Smooth muscle cell (in vitro differentiated cells): ENCODE results near the gene CFL1. TPM values are rescaled to one million over a fixed set of nuclear protein-coding genes. Genes with fewer than 3 reads are reported as not detected.

Experiments used
- DNase-seq: peaks from one replicate; lab custom pipeline; 2025; ENCODE audit not compliant: unreplicated experiment; lab: John Stamatoyannopoulos, UW
- H2AFZ ChIP-seq: fragments of 200-600 bp; sonication (generic); 2 replicates; pipeline ENCODE4 v1.6.0; 2016; ENCODE audit warnings: antibody characterized with exemption, low read depth, mild to moderate bottlenecking
- H3F3A ChIP-seq: fragments of 200-600 bp; sonication (generic); 2 replicates; pipeline ENCODE4 v1.6.0; 2017; ENCODE audit warnings: antibody characterized with exemption, low read depth
- H3K27ac ChIP-seq: fragments of 200-600 bp; sonication (generic); 2 replicates; pipeline ENCODE4 v1.5.1; 2016; ENCODE audit warnings: low read depth, mild to moderate bottlenecking
- H3K27me3 ChIP-seq: fragments of 200-600 bp; sonication (generic); 2 replicates; pipeline ENCODE4 v1.6.1; 2016; ENCODE audit warnings: low read depth, mild to moderate bottlenecking
- H3K36me3 ChIP-seq: fragments of 200-600 bp; sonication (generic); 2 replicates; pipeline ENCODE4 v1.5.1; 2016; ENCODE audit warnings: low read depth
- H3K4me1 ChIP-seq: fragments of 200-600 bp; sonication (generic); 2 replicates; pipeline ENCODE4 v1.5.1; 2016; ENCODE audit warnings: low read depth
- H3K4me2 ChIP-seq: fragments of 200-600 bp; sonication (generic); 2 replicates; pipeline ENCODE4 v1.6.0; 2016; ENCODE audit warnings: mild to moderate bottlenecking
- H3K4me3 ChIP-seq: fragments of 200-600 bp; sonication (generic); 2 replicates; pipeline ENCODE4 v1.5.1; 2016; ENCODE audit warnings: mild to moderate bottlenecking
- H3K79me2 ChIP-seq: fragments of 200-600 bp; sonication (generic); 2 replicates; pipeline ENCODE4 v1.6.0; 2016; ENCODE audit warnings: low read depth, mild to moderate bottlenecking
- H3K9ac ChIP-seq: fragments of 200-600 bp; sonication (generic); 2 replicates; pipeline ENCODE4 v1.6.0; 2016; ENCODE audit warnings: low read depth
- H3K9me3 ChIP-seq: fragments of 200-600 bp; sonication (generic); replicated peaks from 2 replicates; pipeline ENCODE4 v1.5.1; 2016; ENCODE audit warnings: low read depth
- H4K20me1 ChIP-seq: fragments of 200-600 bp; sonication (generic); 2 replicates; pipeline ENCODE4 v1.6.0; 2016; ENCODE audit warnings: low read depth
- CTCF ChIP-seq: fragments of 200-600 bp; sonication (generic); IDR thresholded peaks from 2 replicates; pipeline ENCODE4 v1.5.1; 2017; ENCODE audit warnings: borderline replicate concordance, mild to moderate bottlenecking, antibody characterized with exemption; ENCODE audit not compliant: insufficient read depth, poor library complexity, severe bottlenecking
- WGBS: methylation state at CpG from one replicate; pipeline ENCODE4 v1.1.7; 2016; ENCODE audit warnings: low lambda C conversion rate; 5-methylcytosine and 5-hydroxymethylcytosine counted together
- polyA plus RNA-seq: library from polyadenylated mRNA; unstranded; fragments of >200 nt; fragmentation: Nextera tagmentation; extraction: Ambion mirVana; gene quantifications from 2 replicates; pipeline ENCODE4 v1.2.1, GENCODE V29; 2016
- total RNA-seq: library from RNA; depleted of rRNA; stranded (reverse); fragments of >200 nt; gene quantifications from 2 replicates; pipeline ENCODE4 v1.2.3, GENCODE V29; 2014

Gene CFL1
- total and polyA plus RNA-seq, 2 experiments from 2014 or later = 1,255 to 3,052 TPM

GRCh38 chr11:65829459-65829858, 28.5 kb downstream of the CFL1 start:
- Histone ChIP-seq H3K9me3 (no peaks in the 10 kb centered on the region), H3K27ac (no peak overlapping the region), H3F3A (no peaks in the 10 kb centered on the region), H3K79me2 (no peaks in the 10 kb centered on the region), H3K4me3 (no peak overlapping the region), H3K36me3 (no peaks in the 10 kb centered on the region), H2AFZ (no peak overlapping the region), H3K9ac (no peak overlapping the region), H3K27me3 (no peaks in the 10 kb centered on the region), H4K20me1 (no peaks in the 10 kb centered on the region), H3K4me1 (peaks cover 13% of the 10 kb centered on the region), H3K4me2 (no peak overlapping the region)
- 76% methylated on average over 4 of the region's 4 CpGs for WGBS
- no peak for DNase-seq
- TF ChIP-seq CTCF = no peak

GRCh38 chr11:65826984-65827735, 30.8 kb downstream of the CFL1 start:
- H3K36me3 ChIP-seq = no peaks in the 10 kb centered on the region
- H4K20me1 ChIP-seq = no peaks in the 10 kb centered on the region
- H2AFZ ChIP-seq = no peak overlapping the region
- H3K27me3 ChIP-seq = no peaks in the 10 kb centered on the region
- no peak for TF ChIP-seq CTCF
- no peak overlapping the region for H3K9ac ChIP-seq
- H3F3A ChIP-seq = no peaks in the 10 kb centered on the region
- no peak overlapping the region for H3K4me3 ChIP-seq
- no peak overlapping the region for H3K27ac ChIP-seq
- H3K4me2 ChIP-seq = no peak overlapping the region
- DNase-seq = no peak
- WGBS = 80% methylated on average over 8 of the region's 8 CpGs
- H3K9me3 ChIP-seq = no peaks in the 10 kb centered on the region
- H3K79me2 ChIP-seq = no peaks in the 10 kb centered on the region
- no peaks in the 10 kb centered on the region for H3K4me1 ChIP-seq

DNA sequence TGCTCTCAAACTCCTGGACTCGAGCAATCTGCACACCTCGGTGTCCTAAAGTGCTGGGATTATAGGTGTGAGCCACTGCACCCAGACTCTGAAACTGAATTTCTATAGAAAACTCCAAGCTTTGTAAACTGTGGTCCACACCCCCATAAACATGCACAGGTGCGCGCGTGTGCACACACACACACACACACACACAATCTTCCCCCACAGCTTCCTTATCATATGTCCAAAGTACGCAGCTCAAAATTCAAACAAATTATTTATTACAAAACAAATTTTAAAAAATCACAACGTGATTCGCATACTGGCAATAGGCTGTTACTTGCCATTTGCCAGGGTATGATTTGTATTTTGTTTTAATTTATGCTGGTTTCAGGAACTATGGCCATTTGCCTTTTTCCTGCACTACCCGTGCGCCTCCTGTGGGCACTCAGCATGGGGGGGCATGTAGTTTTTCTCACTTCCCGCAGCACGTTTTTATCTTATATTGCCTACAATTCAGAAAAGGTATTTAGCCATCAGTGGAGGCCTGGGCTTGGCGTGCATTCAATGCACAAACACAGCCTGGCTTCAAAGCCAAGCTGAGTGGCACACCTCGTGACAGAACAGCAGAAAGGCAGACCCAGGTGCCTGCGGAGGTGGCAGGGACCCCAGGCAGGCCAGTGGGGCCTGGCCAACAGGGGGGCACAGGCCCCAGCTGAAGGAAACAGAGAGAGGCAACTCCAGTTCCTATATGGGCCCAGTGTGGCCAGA, 35.0 kb downstream of the CFL1 start:
- no peaks in the 10 kb centered on the region for H3K4me1 ChIP-seq
- H3K27ac ChIP-seq = no peak overlapping the region
- no peaks in the 10 kb centered on the region for H3K79me2 ChIP-seq
- H3F3A ChIP-seq = no peaks in the 10 kb centered on the region
- no peak for TF ChIP-seq CTCF
- H2AFZ ChIP-seq = no peak overlapping the region
- no peak overlapping the region for H3K4me3 ChIP-seq
- no peaks in the 10 kb centered on the region for H4K20me1 ChIP-seq
- 92% methylated on average over 15 of the region's 15 CpGs for WGBS
- H3K9ac ChIP-seq = no peak overlapping the region
- H3K9me3 ChIP-seq = no peaks in the 10 kb centered on the region
- no peaks in the 10 kb centered on the region for H3K36me3 ChIP-seq
- H3K4me2 ChIP-seq = no peak overlapping the region
- no peak for DNase-seq
- no peaks in the 10 kb centered on the region for H3K27me3 ChIP-seq
